ENCODE data around the gene TUBB2A. TPM values are rescaled to one million over a fixed set of nuclear protein-coding genes. Genes with fewer than 3 reads are reported as not detected.

Gene TUBB2A
- total and polyA plus RNA-seq, 2 of the 4 experiments (the other 2 are of a cell fraction) = 164 to 264 TPM

GRCh38 chr6:3108746-3109414 lies 48.5 kb downstream of the TUBB2A start:
- dilution Hi-C loops (cut with HindIII; ENCODE audit: low sequenced_read_pairs, unreplicated experiment) = no loop called here
- CTCF ChIA-PET = no interaction called here

More at GRCh38 chr6:3108746-3109414, 48.5 kb downstream of the TUBB2A start:
- no peaks in the 10 kb centered on the region for H3K9me3 ChIP-seq (ENCODE audit: control insufficient read depth, insufficient read depth, low read length)
- DNase-seq = no peak
- BruUV-seq (replicated peaks) = no TSS peak
- no peak overlapping the region for H3K18ac ChIP-seq (ENCODE audit: low read depth, low read length)
- no peaks in the 10 kb centered on the region for H3K27me3 ChIP-seq (ENCODE audit: control insufficient read depth, insufficient read depth, low read length)
- no peak for ATAC-seq (ENCODE audit: low read depth)
- no peak overlapping the region for H2BK120ac ChIP-seq (ENCODE audit: low read depth, low read length)
- no peak overlapping the region for H2AK9ac ChIP-seq (replicated peaks; ENCODE audit: low read depth, low read length, poor library complexity)
- no peak overlapping the region for H3K9ac ChIP-seq (ENCODE audit: low read depth, low read length)
- no peak overlapping the region for H3K14ac ChIP-seq (replicated peaks; ENCODE audit: low read depth, low read length)
- no peak overlapping the region for H3K27ac ChIP-seq (ENCODE audit: insufficient read depth, low read length)
- H3K79me1 ChIP-seq (ENCODE audit: low read depth in 1 of 2, low read length in 2 of 2) = peaks cover 24 to 31% of the 10 kb centered on the region in 2 experiments
- H3K4me2 ChIP-seq (ENCODE audit: low read depth, low read length) = no peak overlapping the region
- no peak overlapping the region for H2AFZ ChIP-seq (replicated peaks; ENCODE audit: low read length, poor library complexity)
- H4K91ac ChIP-seq (ENCODE audit: insufficient read depth, low read depth, low read length) = no peak overlapping the region
- H3K4ac ChIP-seq (ENCODE audit: low read depth, low read length) = no peak overlapping the region
- in situ Hi-C loops (cut with MboI; ENCODE audit: low sequenced_read_pairs) (loop anchor here (25.0 kb wide), 1 partner anchor 878 kb away; no protein-coding TSS in a partner anchor), intact Hi-C loops (cut with micrococcal nuclease) (no loop called here)
- POLR2A ChIA-PET (ENCODE audit: unreplicated experiment) = no interaction called here
- no peaks in the 10 kb centered on the region for H3K4me1 ChIP-seq (ENCODE audit: control insufficient read depth, insufficient read depth, low read length)
- H2AK5ac ChIP-seq (ENCODE audit: low read depth, low read length) = no peak overlapping the region
- no peak overlapping the region for H3K4me3 ChIP-seq (ENCODE audit: insufficient read depth, low read depth, low read length)
- TF ChIP-seq ELK1 (IDR thresholded peaks at IDR 0.05; ENCODE audit: borderline replicate concordance, low read depth, low read length) (no peak), RAD21 (IDR thresholded peaks at IDR 0.05; ENCODE audit: low read length) (no peak), BHLHE40 (IDR thresholded peaks at IDR 0.05; ENCODE audit: low read depth, low read length) (no peak), NFE2L2 (IDR thresholded peaks at IDR 0.05; ENCODE audit: low read depth, low read length) (no peak), FOS (IDR thresholded peaks at IDR 0.05; ENCODE audit: low read depth, low read length) (no peak), MAZ (IDR thresholded peaks at IDR 0.05; ENCODE audit: borderline replicate concordance, low read depth, low read length) (no peak), RCOR1 (IDR thresholded peaks at IDR 0.05; ENCODE audit: insufficient replicate concordance, low read length) (no peak), MXI1 (IDR thresholded peaks at IDR 0.05; ENCODE audit: borderline replicate concordance, low read depth, low read length) (no peak), POLR2A (IDR thresholded peaks at IDR 0.05; ENCODE audit: low read depth, low read length) (no peak), RFX5 (IDR thresholded peaks at IDR 0.05; ENCODE audit: low read depth, low read length) (no peak), MAFK (IDR thresholded peaks at IDR 0.05; ENCODE audit: low read depth, low read length) (no peak), CEBPB (IDR thresholded peaks at IDR 0.05; ENCODE audit: low read depth, low read length) (no peak), USF2 (IDR thresholded peaks at IDR 0.05; ENCODE audit: low read depth, low read length) (no peak), CHD1 (IDR thresholded peaks at IDR 0.05; ENCODE audit: low read depth, low read length) (no peak), SMC3 (IDR thresholded peaks at IDR 0.05; ENCODE audit: low read depth, low read length) (no peak)
- TF ChIP-seq, protein P1, sequence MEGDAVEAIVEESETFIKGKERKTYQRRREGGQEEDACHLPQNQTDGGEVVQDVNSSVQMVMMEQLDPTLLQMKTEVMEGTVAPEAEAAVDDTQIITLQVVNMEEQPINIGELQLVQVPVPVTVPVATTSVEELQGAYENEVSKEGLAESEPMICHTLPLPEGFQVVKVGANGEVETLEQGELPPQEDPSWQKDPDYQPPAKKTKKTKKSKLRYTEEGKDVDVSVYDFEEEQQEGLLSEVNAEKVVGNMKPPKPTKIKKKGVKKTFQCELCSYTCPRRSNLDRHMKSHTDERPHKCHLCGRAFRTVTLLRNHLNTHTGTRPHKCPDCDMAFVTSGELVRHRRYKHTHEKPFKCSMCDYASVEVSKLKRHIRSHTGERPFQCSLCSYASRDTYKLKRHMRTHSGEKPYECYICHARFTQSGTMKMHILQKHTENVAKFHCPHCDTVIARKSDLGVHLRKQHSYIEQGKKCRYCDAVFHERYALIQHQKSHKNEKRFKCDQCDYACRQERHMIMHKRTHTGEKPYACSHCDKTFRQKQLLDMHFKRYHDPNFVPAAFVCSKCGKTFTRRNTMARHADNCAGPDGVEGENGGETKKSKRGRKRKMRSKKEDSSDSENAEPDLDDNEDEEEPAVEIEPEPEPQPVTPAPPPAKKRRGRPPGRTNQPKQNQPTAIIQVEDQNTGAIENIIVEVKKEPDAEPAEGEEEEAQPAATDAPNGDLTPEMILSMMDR (conservative IDR thresholded peaks at IDR 0.05; ENCODE audit: low read depth, low read length) = no peak
- H2BK15ac ChIP-seq (ENCODE audit: low read depth, low read length) = no peak overlapping the region
- H3K56ac ChIP-seq (ENCODE audit: extremely low read depth, insufficient read depth, low read length) = no peak overlapping the region
- 91% methylated on average over 6 of the region's 10 CpGs; no CpG with 5 or more reads in 1 of the 2 experiments for WGBS, 2 experiments (ENCODE audit: extremely low coverage in 2 of 2, insufficient read length in 1 of 2)
- no peak overlapping the region for H3K23ac ChIP-seq (ENCODE audit: low read depth, low read length)
- no peak overlapping the region for H4K8ac ChIP-seq (ENCODE audit: low read depth in 2 of 2, low read length in 2 of 2)
- H4K5ac ChIP-seq (ENCODE audit: low read depth, low read length) = no peak overlapping the region
- H2BK5ac ChIP-seq (ENCODE audit: low read depth, low read length, poor library complexity, severe bottlenecking) = no peak overlapping the region
- no peak overlapping the region for H2BK20ac ChIP-seq (ENCODE audit: low read depth, low read length)
- 0 out of 2 replicates have a peak, but pooled peaks cover 3% of the 10 kb centered on the region for H3K9me1 ChIP-seq (ENCODE audit: insufficient read depth, low read length)
- H4K20me1 ChIP-seq (ENCODE audit: insufficient read depth, low read length) = peaks cover 4% of the 10 kb centered on the region; the same call in 1 of the 2 replicates
- H3K36me3 ChIP-seq (ENCODE audit: control insufficient read depth, insufficient read depth, low read length) = peaks cover 48% of the 10 kb centered on the region

Measured in IMR-90 (cell line).